ENCODE measurements around the gene SP3.
"Not testable (repeated sequence)": the region's sequence is repeated elsewhere in the genome, so short reads cannot be mapped to it uniquely, and the experiment has no call there.

The SP3 gene

GRCh38 chr2:173891315-173892037 lies 73.7 kb downstream of the SP3 start:
- no peak for TF ChIP-seq CTCF (IDR thresholded peaks at IDR 0.05; ENCODE audit: low read length, missing control alignments)
- H3K4me3 ChIP-seq (replicated peaks; ENCODE audit: low read depth, low read length) = no peak overlapping the region
- DNase-seq (ENCODE audit: low read depth) = no peak

- not testable (repeated sequence) for H3K4me3 ChIP-seq (replicated peaks; ENCODE audit: low read depth, low read length); DNase-seq (ENCODE audit: low read depth)
These were observed 75.7 kb downstream of the SP3 start for GRCh38 chr2:173889464-173889863.

GRCh38 chr2:173886613-173887012 lies 78.6 kb downstream of the SP3 start:
- no peak for DNase-seq (ENCODE audit: low read depth)
- no peak overlapping the region for H3K4me3 ChIP-seq (replicated peaks; ENCODE audit: low read depth, low read length)
- TF ChIP-seq CTCF (IDR thresholded peaks at IDR 0.05; ENCODE audit: low read length, missing control alignments) = no peak

- TF ChIP-seq CTCF (IDR thresholded peaks at IDR 0.05; ENCODE audit: low read length, missing control alignments) = peak; percentile 75
- DNase-seq (ENCODE audit: low read depth) = peak; percentile 64
- no peak overlapping the region for H3K4me3 ChIP-seq (replicated peaks; ENCODE audit: low read depth, low read length)
These were observed 81.0 kb downstream of the SP3 start for GRCh38 chr2:173884025-173884802.

GRCh38 chr2:173881886-173882285 lies 83.3 kb downstream of the SP3 start:
- no peak for DNase-seq (ENCODE audit: low read depth)
- H3K4me3 ChIP-seq (replicated peaks; ENCODE audit: low read depth, low read length) = no peak overlapping the region
- no peak for TF ChIP-seq CTCF (IDR thresholded peaks at IDR 0.05; ENCODE audit: low read length, missing control alignments)

- TF ChIP-seq CTCF (IDR thresholded peaks at IDR 0.05; ENCODE audit: low read length, missing control alignments) = no peak
- DNase-seq (ENCODE audit: low read depth) = peak; percentile 76
- no peak overlapping the region for H3K4me3 ChIP-seq (replicated peaks; ENCODE audit: low read depth, low read length)
These were observed 83.7 kb downstream of the SP3 start for GRCh38 chr2:173881461-173881860.

GRCh38 chr2:173880561-173880960 lies 84.6 kb downstream of the SP3 start:
- no peak for TF ChIP-seq CTCF (IDR thresholded peaks at IDR 0.05; ENCODE audit: low read length, missing control alignments)
- no peak overlapping the region for H3K4me3 ChIP-seq (replicated peaks; ENCODE audit: low read depth, low read length)

More at GRCh38 chr2:173880561-173880960, 84.6 kb downstream of the SP3 start:
- DNase-seq (ENCODE audit: low read depth) = no peak

Data from fibroblast of pulmonary artery (primary cell).